HS-27A (cell line): Measurements from ENCODE around the gene CHD2.
"Not testable (repeated sequence)": the region's sequence is repeated elsewhere in the genome, so short reads cannot be mapped to it uniquely, and the experiment has no call there.

ENCODE experiments used
- DNase-seq: peaks from one replicate; pipeline ENCODE4 v3.0.0-alpha.2; 2012; ENCODE audit warnings: low read depth, missing footprints

The CHD2 gene

GRCh38 chr15:93035953-93036810 is 136.1 kb downstream of the CHD2 start:
- no peak for DNase-seq

GRCh38 chr15:93036951-93037819 is 137.1 kb downstream of the CHD2 start:
- no peak for DNase-seq

GRCh38 chr15:93037820-93038705 is 137.9 kb downstream of the CHD2 start:
- DNase-seq = no peak

DNA sequence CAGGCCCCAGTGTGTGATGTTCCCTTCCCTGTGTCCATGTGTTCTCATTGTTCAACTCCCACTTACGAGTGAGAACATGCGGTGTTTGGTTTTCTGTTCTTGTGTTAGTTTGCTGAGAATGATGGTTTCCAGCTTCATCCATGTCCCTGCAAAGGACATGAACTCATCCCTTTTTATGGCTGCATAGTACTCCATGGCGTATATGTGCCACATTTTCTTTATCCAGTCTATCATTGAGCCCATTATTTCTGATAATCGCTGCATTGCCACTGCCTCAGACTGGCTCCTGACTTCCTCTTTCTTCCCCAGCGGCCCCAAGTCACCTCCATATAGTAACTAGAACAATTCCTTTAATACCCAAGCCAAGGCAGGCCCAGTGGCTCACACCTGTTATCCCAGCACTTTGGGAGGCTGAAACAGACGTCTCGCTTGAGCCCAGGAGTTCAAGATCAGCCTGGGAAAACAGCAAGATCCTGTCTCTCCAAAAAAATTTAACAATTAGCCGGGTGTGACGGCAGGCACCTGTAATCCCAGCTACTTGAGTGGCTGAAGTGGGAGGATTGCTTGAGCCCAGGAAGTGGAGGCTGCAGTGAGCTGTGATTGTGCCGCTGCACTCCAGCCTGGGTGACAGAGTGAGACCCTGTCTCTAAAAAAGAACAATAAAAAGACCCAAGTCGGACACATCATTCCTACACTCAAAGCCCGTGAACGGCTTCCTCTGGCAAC is 139.6 kb downstream of the CHD2 start:
- DNase-seq = not testable (repeated sequence)

DNA sequence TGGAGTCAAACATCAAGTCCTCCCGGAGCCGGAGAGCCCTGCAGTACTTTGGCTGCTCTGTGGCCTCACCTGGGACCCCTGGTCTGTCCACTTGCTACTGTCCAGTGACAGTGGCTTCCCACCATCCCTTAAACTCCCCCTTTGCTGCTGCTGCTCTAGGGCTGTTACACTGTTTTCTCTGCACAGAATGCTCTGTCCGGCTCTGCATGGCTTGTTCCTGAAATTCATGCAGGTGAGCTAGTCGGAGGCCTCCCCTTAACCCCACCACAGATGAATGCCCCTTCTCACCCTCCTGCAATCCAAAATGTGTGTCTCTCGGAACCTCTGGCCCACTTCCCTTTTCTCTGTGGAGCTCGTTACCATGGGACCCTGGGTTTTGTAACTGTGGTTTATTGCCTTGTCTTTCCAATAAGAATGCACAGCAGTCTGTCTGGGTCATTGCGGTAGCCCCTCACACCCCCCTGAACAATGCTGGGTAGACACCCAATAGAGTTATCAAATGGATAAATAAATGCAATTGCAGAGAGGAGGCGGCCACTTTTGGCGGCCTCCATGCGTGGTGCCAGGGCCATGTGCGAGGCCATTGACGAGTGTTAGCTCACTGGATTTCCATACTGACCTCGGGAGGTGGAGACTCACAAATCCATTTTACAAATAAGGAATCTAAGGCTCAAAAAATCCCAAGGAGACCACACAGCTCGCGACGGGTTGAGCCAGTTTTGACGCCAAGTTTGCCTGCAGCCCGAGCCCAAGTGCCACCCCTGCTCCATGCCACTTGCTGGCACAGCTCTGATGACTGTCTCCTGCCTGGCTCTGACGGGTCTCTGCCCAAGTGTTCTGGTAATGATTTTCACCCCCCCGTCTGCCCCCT is 140.4 kb downstream of the CHD2 start:
- no peak for DNase-seq

GRCh38 chr15:93041159-93041547 is 141.0 kb downstream of the CHD2 start:
- no peak for DNase-seq

DNA sequence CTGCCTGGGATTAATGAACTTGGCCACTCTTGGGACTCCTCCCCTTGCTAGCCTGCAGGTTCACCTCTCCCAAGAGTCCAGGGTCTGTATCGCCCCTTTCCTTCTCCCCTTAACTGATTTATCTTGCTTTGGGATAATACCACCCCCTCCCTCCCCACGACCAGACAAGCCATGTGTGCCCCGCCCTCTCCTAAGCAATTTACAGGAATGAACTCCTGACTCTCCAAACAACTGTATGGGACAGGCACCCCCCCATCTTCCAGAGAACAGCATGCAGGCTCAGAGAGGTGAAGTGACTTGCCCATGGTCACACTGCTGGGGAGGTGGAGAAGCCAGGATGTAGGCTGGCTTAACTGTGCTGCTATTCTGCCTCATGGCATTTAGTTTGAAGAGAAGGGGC is 142.1 kb downstream of the CHD2 start:
- no peak for DNase-seq

DNA sequence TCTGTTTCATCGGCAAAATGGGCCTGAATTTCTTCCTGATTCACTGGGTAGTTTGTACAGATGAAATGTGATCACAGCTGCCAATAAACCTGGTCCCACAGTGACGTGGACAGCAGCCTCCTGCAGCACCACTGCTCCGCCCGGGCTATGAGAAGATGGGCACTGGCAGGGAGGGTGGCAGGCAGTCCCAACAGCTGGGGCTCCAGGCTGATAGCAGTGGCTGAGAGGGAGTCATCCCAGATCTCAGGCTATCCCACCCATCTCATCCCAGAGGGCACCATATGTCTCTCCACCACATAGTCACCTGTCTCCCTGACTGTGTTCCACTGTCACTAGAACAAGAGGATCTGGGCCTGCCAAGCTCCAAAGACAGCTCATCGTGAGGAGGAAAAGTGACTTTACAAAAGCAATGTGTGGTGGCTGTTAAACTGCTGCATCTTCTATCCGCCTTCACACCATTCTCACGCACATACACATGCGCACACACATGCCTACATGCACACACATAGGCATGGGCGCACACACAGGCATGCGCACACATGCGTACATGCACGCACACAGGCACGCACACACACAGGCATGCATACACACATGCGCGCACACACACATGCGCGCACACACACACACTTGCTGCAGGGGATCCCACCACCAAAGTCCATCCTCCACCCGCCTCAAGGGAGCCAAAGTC is 142.7 kb downstream of the CHD2 start:
- no peak for DNase-seq

DNA sequence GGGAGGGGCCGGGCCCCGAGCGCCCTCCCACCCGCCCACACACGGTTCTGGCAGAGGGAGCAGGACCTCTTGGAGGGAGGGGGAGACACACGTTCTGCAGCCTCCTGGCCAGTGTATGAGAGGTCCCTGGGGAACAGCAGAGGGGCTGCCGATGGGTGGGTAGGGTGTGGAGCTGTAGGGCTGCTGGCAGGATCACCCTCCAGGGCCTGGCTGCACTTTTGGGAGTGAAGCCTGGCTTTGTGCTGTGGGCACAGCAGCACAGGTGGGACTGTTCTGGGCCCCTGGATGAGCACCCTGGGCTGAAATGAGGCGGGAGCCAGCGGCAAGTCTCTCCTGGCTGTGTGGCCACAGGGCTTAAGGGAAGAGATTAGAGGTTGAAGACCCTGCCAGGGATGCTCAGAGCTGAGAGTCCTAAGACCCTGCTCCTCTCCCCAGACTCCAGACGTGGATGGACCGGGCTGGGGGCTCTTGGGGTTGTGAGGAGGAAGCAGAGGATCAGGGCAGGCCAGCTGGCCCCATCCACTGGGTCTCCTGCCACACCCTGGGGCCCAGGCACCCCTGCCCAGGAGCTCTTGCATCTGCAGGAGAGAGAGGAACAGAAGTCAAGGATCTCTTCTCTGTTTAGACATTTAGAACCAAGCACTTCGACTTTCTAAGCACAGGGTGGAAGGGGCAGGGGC is 143.6 kb downstream of the CHD2 start:
- no peak for DNase-seq

GRCh38 chr15:93044301-93045190 is 144.4 kb downstream of the CHD2 start:
- DNase-seq = no peak

GRCh38 chr15:93045191-93045785 is 145.2 kb downstream of the CHD2 start:
- DNase-seq = no peak

- DNase-seq = no peak
Observed at GRCh38 chr15:93046120-93046519, 146.0 kb downstream of the CHD2 start.

DNA sequence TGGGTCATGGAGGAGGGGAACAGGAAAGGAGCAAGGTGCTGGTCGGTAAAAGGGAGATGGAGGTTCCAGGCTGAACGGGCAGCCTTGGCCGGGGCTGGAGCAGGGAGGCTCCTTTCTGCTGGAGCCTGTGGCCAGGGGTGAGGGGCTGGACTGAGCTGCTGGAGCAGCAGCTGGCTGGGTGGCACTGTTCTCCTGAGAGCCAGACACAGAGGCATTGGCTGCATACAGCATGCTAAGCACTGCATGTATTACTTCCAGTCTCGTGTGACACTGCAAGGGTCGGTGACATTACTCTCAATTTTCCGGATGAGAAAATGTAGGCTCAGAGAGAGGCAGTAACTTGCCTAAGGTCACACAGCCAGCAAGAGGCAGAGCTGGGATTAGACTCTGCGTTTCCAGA is 146.6 kb downstream of the CHD2 start:
- DNase-seq = no peak

- DNase-seq = no peak
Observed at GRCh38 chr15:93047621-93048425, 147.7 kb downstream of the CHD2 start.

DNA sequence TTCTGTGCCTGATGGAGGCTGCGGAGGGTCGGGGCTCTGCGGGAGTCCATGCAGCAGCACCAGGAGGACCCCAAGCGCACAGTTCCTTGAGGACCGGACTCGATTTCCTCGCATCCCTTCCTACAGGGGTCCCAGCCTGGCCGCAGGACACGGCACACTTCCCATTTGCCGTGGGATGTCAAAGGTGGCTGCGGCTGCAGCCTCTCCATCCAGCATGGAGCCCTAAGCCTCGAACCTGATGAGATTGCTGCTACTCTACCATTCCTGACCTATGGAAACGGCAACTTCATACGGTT is 148.2 kb downstream of the CHD2 start:
- no peak for DNase-seq

DNA sequence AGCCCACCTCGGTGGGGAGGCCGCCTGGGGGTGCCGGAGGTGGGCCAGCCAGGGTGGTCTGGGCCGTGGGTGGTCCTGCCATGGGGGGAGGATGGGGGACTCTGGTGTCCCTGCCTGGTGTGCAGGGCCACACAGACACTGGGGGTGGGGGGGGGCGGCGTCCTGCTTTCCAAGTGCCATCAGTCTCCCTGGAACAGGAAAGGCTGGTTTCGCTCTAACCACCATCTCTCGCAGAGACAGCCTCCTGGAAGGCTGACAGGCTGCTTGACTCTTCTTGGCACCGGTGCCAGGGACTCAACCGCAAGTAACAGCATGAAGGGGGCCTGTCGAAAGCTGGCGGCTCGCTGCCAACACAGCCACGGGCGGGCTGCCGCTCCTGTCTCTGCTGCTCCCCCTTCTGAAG is 148.6 kb downstream of the CHD2 start:
- DNase-seq = no peak

GRCh38 chr15:93049233-93049632 is 149.1 kb downstream of the CHD2 start:
- no peak for DNase-seq
